ENCODE data around the gene TBC1D2B.

TBC1D2B gene

GRCh38 chr15:78002996-78003395, 74.5 kb downstream of the TBC1D2B start:
- Histone ChIP-seq H2AFZ (ENCODE audit: low read depth, low read length) (no peak overlapping the region), H2AK5ac (ENCODE audit: low read length, severe bottlenecking) (no peak overlapping the region), H3K27ac (ENCODE audit: low read length, poor library complexity, severe bottlenecking) (no peak overlapping the region), H3K4me1 (ENCODE audit: control insufficient read depth, insufficient read depth, low read depth, low read length) (peaks cover 28% of the 10 kb centered on the region), H4K91ac (ENCODE audit: low read length) (no peak overlapping the region), H3K14ac (ENCODE audit: low read length in 2 of 2) (no peak overlapping the region), H3K4me2 (ENCODE audit: low read length, poor library complexity, severe bottlenecking) (no peak overlapping the region), H3K4ac (ENCODE audit: low read depth in 1 of 2, low read length in 2 of 2) (no peak overlapping the region), H2BK15ac (ENCODE audit: low read depth, poor library complexity, severe bottlenecking) (no peak overlapping the region), H3K36me3 (ENCODE audit: control insufficient read depth in 1 of 2, insufficient read depth in 2 of 2, low read depth in 1 of 2, low read length in 2 of 2) (peaks cover 75 to 85% of the 10 kb centered on the region in 2 experiments), H3K79me1 (replicated peaks; ENCODE audit: low read length, poor library complexity, severe bottlenecking) (peaks cover 52% of the 10 kb centered on the region), H3K9me3 (ENCODE audit: control insufficient read depth, low read length) (no peaks in the 10 kb centered on the region), H2BK120ac (ENCODE audit: low read depth, low read length) (no peak overlapping the region), H2BK5ac (ENCODE audit: low read depth, low read length, poor library complexity, severe bottlenecking) (no peak overlapping the region), H3K4me3 (ENCODE audit: insufficient read depth in 1 of 2, low read depth in 1 of 2, low read length in 2 of 2) (no peak overlapping the region), H3K18ac (ENCODE audit: low read depth in 1 of 2, low read length in 2 of 2) (no peak overlapping the region), H4K8ac (ENCODE audit: low read length) (no peak overlapping the region), H3K9ac (ENCODE audit: low read length) (no peak overlapping the region), H3K23ac (ENCODE audit: low read length in 2 of 2) (no peak overlapping the region), H2BK12ac (ENCODE audit: low read length in 2 of 2) (no peak overlapping the region), H3K27me3 (ENCODE audit: control insufficient read depth in 1 of 2, insufficient read depth in 1 of 2, low read length in 2 of 2) (no peaks in the 10 kb centered on the region)
- DNase-seq: no peak
- 100% methylated on average over 6 of the region's 7 CpGs for WGBS

DNA sequence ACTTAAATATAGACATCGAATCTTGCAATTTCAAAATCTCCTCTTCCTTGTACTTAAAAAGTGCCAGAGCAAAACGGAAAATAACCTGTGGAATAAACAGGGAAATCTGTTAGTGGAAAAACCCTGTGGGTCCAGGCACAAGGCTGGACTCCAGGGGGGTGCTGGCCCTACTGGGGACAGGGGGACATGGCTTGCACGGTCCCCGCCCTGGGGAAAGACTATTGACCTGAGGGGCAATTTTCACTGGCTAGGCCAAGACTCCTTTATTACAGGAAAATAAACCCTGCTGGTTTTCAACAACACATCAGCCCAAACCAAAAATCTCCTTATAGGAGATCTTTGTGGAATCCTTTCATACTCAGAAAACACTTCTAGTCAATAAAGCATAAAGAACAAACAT, 75.9 kb downstream of the TBC1D2B start:
- Histone ChIP-seq H3K36me3 (ENCODE audit: control insufficient read depth in 1 of 2, insufficient read depth in 2 of 2, low read depth in 1 of 2, low read length in 2 of 2) (peaks cover 75 to 84% of the 10 kb centered on the region in 2 experiments), H2BK15ac (ENCODE audit: low read depth, poor library complexity, severe bottlenecking) (no peak overlapping the region), H3K14ac (ENCODE audit: low read length in 2 of 2) (no peak overlapping the region), H3K4me2 (ENCODE audit: low read length, poor library complexity, severe bottlenecking) (no peak overlapping the region), H3K18ac (ENCODE audit: low read depth in 1 of 2, low read length in 2 of 2) (no peak overlapping the region), H3K4me3 (ENCODE audit: insufficient read depth in 1 of 2, low read depth in 1 of 2, low read length in 2 of 2) (no peak overlapping the region), H2AK5ac (ENCODE audit: low read length, severe bottlenecking) (no peak overlapping the region), H3K9ac (ENCODE audit: low read length) (no peak overlapping the region), H3K4ac (ENCODE audit: low read depth in 1 of 2, low read length in 2 of 2) (no peak overlapping the region), H2BK120ac (ENCODE audit: low read depth, low read length) (no peak overlapping the region), H3K27me3 (ENCODE audit: control insufficient read depth in 1 of 2, insufficient read depth in 1 of 2, low read length in 2 of 2) (no peaks in the 10 kb centered on the region), H2BK12ac (ENCODE audit: low read length in 2 of 2) (no peak overlapping the region), H4K8ac (ENCODE audit: low read length) (no peak overlapping the region), H3K4me1 (ENCODE audit: control insufficient read depth, insufficient read depth, low read depth, low read length) (peaks cover 34% of the 10 kb centered on the region), H3K23ac (ENCODE audit: low read length in 2 of 2) (no peak overlapping the region), H2AFZ (ENCODE audit: low read depth, low read length) (no peak overlapping the region), H3K9me3 (ENCODE audit: control insufficient read depth, low read length) (no peaks in the 10 kb centered on the region), H3K79me1 (replicated peaks; ENCODE audit: low read length, poor library complexity, severe bottlenecking) (peaks cover 46% of the 10 kb centered on the region), H2BK5ac (ENCODE audit: low read depth, low read length, poor library complexity, severe bottlenecking) (no peak overlapping the region), H3K27ac (ENCODE audit: low read length, poor library complexity, severe bottlenecking) (no peak overlapping the region), H4K91ac (ENCODE audit: low read length) (no peak overlapping the region)
- no peak for DNase-seq
- 92% methylated on average over 4 of the region's 4 CpGs for WGBS

- no peak overlapping the region for H2BK12ac ChIP-seq (ENCODE audit: low read length in 2 of 2)
- no peak overlapping the region for H3K4me3 ChIP-seq (ENCODE audit: insufficient read depth in 1 of 2, low read depth in 1 of 2, low read length in 2 of 2)
- peaks cover 36% of the 10 kb centered on the region for H3K4me1 ChIP-seq (ENCODE audit: control insufficient read depth, insufficient read depth, low read depth, low read length)
- no peak overlapping the region for H2BK120ac ChIP-seq (ENCODE audit: low read depth, low read length)
- no peak overlapping the region for H3K23ac ChIP-seq (ENCODE audit: low read length in 2 of 2)
- H4K91ac ChIP-seq (ENCODE audit: low read length): no peak overlapping the region
- H3K79me1 ChIP-seq (replicated peaks; ENCODE audit: low read length, poor library complexity, severe bottlenecking): peaks cover 44% of the 10 kb centered on the region
- WGBS: 96% methylated on average over 6 of the region's 6 CpGs
- no peak for DNase-seq
- H3K27me3 ChIP-seq (ENCODE audit: control insufficient read depth in 1 of 2, insufficient read depth in 1 of 2, low read length in 2 of 2): no peaks in the 10 kb centered on the region
- H2AK5ac ChIP-seq (ENCODE audit: low read length, severe bottlenecking): no peak overlapping the region
- H3K9ac ChIP-seq (ENCODE audit: low read length): no peak overlapping the region
- no peak overlapping the region for H3K4me2 ChIP-seq (ENCODE audit: low read length, poor library complexity, severe bottlenecking)
- no peak overlapping the region for H2BK5ac ChIP-seq (ENCODE audit: low read depth, low read length, poor library complexity, severe bottlenecking)
- H3K9me3 ChIP-seq (ENCODE audit: control insufficient read depth, low read length): no peaks in the 10 kb centered on the region
- H3K18ac ChIP-seq (ENCODE audit: low read depth in 1 of 2, low read length in 2 of 2): no peak overlapping the region
- H3K4ac ChIP-seq (ENCODE audit: low read depth in 1 of 2, low read length in 2 of 2): no peak overlapping the region
- peaks cover 67 to 78% of the 10 kb centered on the region in 2 experiments for H3K36me3 ChIP-seq (ENCODE audit: control insufficient read depth in 1 of 2, insufficient read depth in 2 of 2, low read depth in 1 of 2, low read length in 2 of 2)
- H4K8ac ChIP-seq (ENCODE audit: low read length): no peak overlapping the region
- H3K27ac ChIP-seq (ENCODE audit: low read length, poor library complexity, severe bottlenecking): no peak overlapping the region
- H2BK15ac ChIP-seq (ENCODE audit: low read depth, poor library complexity, severe bottlenecking): no peak overlapping the region
- no peak overlapping the region for H3K14ac ChIP-seq (ENCODE audit: low read length in 2 of 2)
- no peak overlapping the region for H2AFZ ChIP-seq (ENCODE audit: low read depth, low read length)
These were observed 76.6 kb downstream of the TBC1D2B start for GRCh38 chr15:78000927-78001249.

DNA sequence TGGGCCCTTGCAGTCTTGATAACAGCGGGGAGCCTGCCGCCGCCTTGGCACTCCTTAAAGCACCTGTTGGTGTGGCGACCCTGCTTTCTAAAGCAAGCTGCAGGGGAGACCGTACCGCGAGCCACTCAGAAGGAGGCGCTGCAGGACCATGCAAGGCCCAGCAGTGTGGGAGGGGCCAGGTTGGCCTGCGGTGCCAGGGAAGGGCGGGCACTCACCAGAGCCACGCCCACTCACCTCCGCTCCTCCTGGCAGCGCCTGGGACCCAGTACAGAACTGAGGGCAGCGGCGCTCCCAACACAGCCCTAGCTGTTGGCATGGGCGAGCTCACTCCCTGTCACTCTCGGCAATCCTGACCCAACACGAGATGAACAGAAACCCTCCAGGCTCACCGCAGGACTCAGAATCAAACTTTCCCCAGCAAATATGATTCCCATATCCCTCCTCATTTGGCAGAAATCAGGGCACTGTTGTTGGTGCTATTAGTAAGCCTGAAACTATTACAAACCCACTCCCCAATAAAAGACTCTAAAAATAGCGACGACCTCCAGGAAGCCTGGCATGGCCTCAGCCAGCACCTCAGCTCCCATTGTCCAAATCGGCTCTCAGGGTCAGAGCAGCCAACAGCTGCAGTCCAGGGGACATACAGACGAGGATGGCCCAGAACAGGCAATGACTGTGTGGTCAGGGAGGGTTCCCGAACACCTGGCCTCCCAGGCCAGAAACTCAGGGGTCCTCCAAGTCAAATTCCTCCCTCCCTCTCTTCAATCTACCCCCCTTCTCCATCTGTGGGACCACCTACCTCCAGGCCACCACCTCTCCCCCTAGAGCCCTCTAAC, 77.2 kb downstream of the TBC1D2B start:
- WGBS: 46% methylated on average over 21 of the region's 24 CpGs
- Histone ChIP-seq H3K79me1 (replicated peaks; ENCODE audit: low read length, poor library complexity, severe bottlenecking) (peaks cover 43% of the 10 kb centered on the region), H2AFZ (ENCODE audit: low read depth, low read length) (no peak overlapping the region), H3K18ac (ENCODE audit: low read depth in 1 of 2, low read length in 2 of 2) (no peak overlapping the region), H3K27me3 (ENCODE audit: control insufficient read depth in 1 of 2, insufficient read depth in 1 of 2, low read length in 2 of 2) (no peaks in the 10 kb centered on the region), H3K4me2 (ENCODE audit: low read length, poor library complexity, severe bottlenecking) (no peak overlapping the region), H2BK12ac (ENCODE audit: low read length in 2 of 2) (no peak overlapping the region), H3K4me3 (ENCODE audit: insufficient read depth in 1 of 2, low read depth in 1 of 2, low read length in 2 of 2) (no peak overlapping the region), H4K8ac (ENCODE audit: low read length) (peak overlapping the region; percentile 38), H3K23ac (ENCODE audit: low read length in 2 of 2) (no peak overlapping the region), H4K91ac (ENCODE audit: low read length) (no peak overlapping the region), H2AK5ac (ENCODE audit: low read length, severe bottlenecking) (no peak overlapping the region), H3K4ac (ENCODE audit: low read depth in 1 of 2, low read length in 2 of 2) (no peak overlapping the region), H3K4me1 (ENCODE audit: control insufficient read depth, insufficient read depth, low read depth, low read length) (peaks cover 37% of the 10 kb centered on the region), H3K9me3 (ENCODE audit: control insufficient read depth, low read length) (no peaks in the 10 kb centered on the region), H3K9ac (ENCODE audit: low read length) (no peak overlapping the region), H3K36me3 (ENCODE audit: control insufficient read depth in 1 of 2, insufficient read depth in 2 of 2, low read depth in 1 of 2, low read length in 2 of 2) (peaks cover 65 to 76% of the 10 kb centered on the region in 2 experiments), H2BK120ac (ENCODE audit: low read depth, low read length) (no peak overlapping the region), H2BK15ac (ENCODE audit: low read depth, poor library complexity, severe bottlenecking) (no peak overlapping the region), H3K27ac (ENCODE audit: low read length, poor library complexity, severe bottlenecking) (no peak overlapping the region), H2BK5ac (ENCODE audit: low read depth, low read length, poor library complexity, severe bottlenecking) (no peak overlapping the region), H3K14ac (ENCODE audit: low read length in 2 of 2) (no peak overlapping the region)
- DNase-seq: peak; percentile 66

All from mesenchymal stem cell (in vitro differentiated cells and primary cell).